ENCODE measurements around the gene DACT2. TPM values are rescaled to one million over a fixed set of nuclear protein-coding genes. Genes with fewer than 3 reads are reported as not detected.

DACT2 gene
- total RNA-seq, 6 experiments from 2014 or later, result 0.29 to 0.99 (median 0.86) TPM; not detected in 1

DNA sequence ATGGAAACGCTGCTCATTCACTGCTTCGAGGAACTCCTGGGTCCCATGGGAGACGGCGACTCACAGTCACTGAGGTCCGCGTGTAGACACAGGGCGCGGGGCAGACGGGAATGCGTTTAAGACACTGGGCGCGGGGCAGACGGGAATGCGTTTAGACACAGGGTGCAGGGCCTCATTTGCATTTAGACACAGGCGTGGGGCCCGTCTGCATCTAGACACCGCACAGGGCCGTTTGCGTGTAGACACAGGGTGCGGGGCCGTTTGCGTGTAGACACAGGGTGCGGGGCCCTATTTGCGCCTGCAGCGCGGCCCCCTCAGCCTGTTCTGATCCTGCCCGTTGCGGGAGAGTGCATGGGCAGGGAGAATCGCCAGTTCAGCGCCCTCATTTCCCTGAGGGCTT, 10.4 kb downstream of the DACT2 start:
- TF ChIP-seq POLR2A (IDR thresholded peaks at IDR 0.05), result no peak
- TF ChIP-seq, protein P1, sequence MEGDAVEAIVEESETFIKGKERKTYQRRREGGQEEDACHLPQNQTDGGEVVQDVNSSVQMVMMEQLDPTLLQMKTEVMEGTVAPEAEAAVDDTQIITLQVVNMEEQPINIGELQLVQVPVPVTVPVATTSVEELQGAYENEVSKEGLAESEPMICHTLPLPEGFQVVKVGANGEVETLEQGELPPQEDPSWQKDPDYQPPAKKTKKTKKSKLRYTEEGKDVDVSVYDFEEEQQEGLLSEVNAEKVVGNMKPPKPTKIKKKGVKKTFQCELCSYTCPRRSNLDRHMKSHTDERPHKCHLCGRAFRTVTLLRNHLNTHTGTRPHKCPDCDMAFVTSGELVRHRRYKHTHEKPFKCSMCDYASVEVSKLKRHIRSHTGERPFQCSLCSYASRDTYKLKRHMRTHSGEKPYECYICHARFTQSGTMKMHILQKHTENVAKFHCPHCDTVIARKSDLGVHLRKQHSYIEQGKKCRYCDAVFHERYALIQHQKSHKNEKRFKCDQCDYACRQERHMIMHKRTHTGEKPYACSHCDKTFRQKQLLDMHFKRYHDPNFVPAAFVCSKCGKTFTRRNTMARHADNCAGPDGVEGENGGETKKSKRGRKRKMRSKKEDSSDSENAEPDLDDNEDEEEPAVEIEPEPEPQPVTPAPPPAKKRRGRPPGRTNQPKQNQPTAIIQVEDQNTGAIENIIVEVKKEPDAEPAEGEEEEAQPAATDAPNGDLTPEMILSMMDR (IDR thresholded peaks at IDR 0.05), result no peak
- DNase-seq (no peak), ATAC-seq (no peak)
- intact Hi-C loops (cut with DNase I), result no loop called here
- Histone ChIP-seq H3K4me3 (no peak overlapping the region), H3K4me1 (no peaks in the 10 kb centered on the region), H3K9me3 (no peaks in the 10 kb centered on the region), H3K27me3 (no peaks in the 10 kb centered on the region), H3K27ac (no peak overlapping the region), H3K36me3 (no peaks in the 10 kb centered on the region)
- 93% methylated on average over 15 of the region's 30 CpGs for WGBS (ENCODE audit: insufficient coverage, low coverage, low lambda C conversion rate, missing lambda C conversion rate)

DNA sequence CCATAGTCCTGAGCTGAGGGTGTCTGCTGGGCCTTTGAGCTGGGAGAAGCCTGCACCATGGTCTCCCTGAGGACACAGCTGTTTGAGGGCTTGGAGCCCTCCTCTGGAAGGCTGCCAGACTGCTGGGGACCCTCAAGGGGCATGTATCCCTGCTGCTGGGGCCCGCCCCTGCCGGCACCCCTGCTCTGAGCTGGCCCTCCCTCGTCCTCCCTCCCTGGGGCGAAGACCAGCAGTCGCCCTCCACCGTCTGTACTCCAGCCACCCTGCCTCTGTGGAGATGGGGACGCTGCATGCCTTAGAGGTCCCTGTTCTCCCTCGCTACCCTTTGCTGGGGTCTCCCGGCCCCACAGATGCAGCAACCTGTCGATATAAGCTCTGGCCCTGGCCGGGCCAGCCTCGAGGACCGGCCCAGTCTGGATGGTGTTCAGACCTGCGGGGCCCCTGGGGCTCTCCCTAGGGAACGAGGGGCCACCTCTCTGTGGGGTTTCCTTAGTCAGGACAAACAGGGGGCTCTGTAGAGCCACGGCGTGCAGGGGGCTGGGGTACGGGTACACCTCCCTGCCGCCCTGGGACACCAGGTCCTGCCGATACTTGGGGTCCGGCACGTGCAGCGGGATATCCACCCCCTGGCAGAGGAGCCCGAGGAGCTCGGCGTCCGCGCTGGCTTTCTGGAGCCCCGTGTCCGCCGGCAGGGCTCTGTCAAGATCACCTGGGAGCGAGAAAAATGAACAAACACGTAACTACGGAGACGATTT, 11.0 kb downstream of the DACT2 start:
- H3K27me3 ChIP-seq, result no peaks in the 10 kb centered on the region
- 94% methylated on average over 7 of the region's 35 CpGs for WGBS (ENCODE audit: insufficient coverage, low coverage, low lambda C conversion rate, missing lambda C conversion rate)

DNA sequence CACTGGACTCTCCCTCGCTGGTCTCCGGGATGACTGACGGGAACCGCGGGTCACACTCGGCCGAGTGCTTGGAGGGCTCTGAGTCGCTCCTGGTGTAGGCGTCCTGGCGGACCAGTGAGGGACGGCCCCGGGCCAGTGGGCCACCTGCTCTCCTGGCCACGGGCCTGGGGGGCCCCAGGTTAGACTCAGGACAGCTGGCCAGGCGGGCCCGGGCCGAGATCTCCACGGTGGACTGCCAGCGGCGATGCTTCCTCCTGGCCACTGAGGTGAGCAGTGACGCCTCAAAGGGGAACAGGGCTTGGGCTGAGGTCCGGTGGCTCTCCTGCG, 11.9 kb downstream of the DACT2 start:
- DNase-seq (no peak), ATAC-seq (peak in 1 of 4 donors; percentile 4)
- no peak for TF ChIP-seq POLR2A (IDR thresholded peaks at IDR 0.05)
- TF ChIP-seq, protein P1 (IDR thresholded peaks at IDR 0.05), result no peak
- intact Hi-C loops (cut with DNase I), result no loop called here
- Histone ChIP-seq H3K36me3 (no peaks in the 10 kb centered on the region), H3K4me3 (no peak overlapping the region), H3K9me3 (no peaks in the 10 kb centered on the region), H3K4me1 (peaks cover 0 to 2% (median under 1%) of the 10 kb centered on the region in 4 donors), H3K27me3 (no peaks in the 10 kb centered on the region), H3K27ac (no peak overlapping the region)
- no CpG with 5 or more reads among the region's 22 CpGs for WGBS (ENCODE audit: insufficient coverage, low coverage, low lambda C conversion rate, missing lambda C conversion rate)

More for the DNA sequence above, 11.0 kb downstream of the DACT2 start:
- TF ChIP-seq POLR2A (IDR thresholded peaks at IDR 0.05), result no peak
- TF ChIP-seq, protein P1 (IDR thresholded peaks at IDR 0.05), result no peak
- Histone ChIP-seq H3K27ac (no peak overlapping the region), H3K36me3 (no peaks in the 10 kb centered on the region), H3K9me3 (no peaks in the 10 kb centered on the region), H3K4me1 (no peaks in the 10 kb centered on the region), H3K4me3 (no peak overlapping the region)
- ATAC-seq, result peak in 1 of 4 donors; percentile 11
- intact Hi-C loops (cut with DNase I), result no loop called here
- no peak for DNase-seq

DNA sequence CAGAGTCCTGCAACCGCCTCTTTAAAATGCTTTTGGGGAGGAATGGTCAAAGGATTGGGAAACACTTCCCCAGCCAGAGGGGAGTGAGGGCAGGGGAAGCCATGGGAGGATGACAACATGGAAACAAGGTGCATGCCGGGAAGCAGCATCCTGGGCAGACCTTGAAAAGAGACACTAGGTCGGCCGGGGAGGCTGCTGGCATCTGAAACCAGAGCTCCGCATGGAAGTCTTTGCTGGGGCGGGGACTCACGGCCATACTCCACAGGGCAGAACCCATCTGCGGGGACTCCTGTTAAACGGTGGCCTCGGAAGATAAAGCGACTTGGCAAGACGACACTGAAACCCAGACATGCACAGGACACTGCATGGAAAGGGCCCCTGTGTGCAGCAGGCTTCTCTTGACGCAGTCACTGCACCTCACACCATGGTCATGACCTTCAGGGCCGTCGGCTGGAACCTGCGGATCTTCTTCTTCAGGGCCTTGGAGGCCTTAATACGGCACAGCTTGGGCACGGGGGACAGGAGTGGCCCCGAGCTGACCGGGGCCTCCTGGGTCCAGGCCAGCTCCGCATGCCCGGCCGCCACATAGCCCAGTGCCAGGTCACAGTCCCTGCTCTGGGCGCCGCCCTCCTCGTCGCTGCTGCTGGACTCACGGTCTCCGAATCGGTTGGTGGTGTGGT, 12.4 kb downstream of the DACT2 start:
- 83% methylated on average over 5 of the region's 30 CpGs for WGBS (ENCODE audit: insufficient coverage, low coverage, low lambda C conversion rate, missing lambda C conversion rate)
- ATAC-seq (peak in 1 of 4 donors; percentile 10), DNase-seq (peak in 1 of 3 donors; percentile 23)
- Histone ChIP-seq H3K27me3 (no peaks in the 10 kb centered on the region), H3K36me3 (no peaks in the 10 kb centered on the region), H3K4me3 (no peak overlapping the region), H3K27ac (no peak overlapping the region), H3K4me1 (peaks cover 0 to 7% (median 3%) of the 10 kb centered on the region in 4 donors), H3K9me3 (no peaks in the 10 kb centered on the region)
- TF ChIP-seq POLR2A (IDR thresholded peaks at IDR 0.05), result no peak
- TF ChIP-seq, protein P1 (IDR thresholded peaks at IDR 0.05), result no peak
- intact Hi-C loops (cut with DNase I), result no loop called here

All from right lobe of liver (tissue), 6 donors.